ENCODE measurements around the gene HIRIP3.
A peak's percentile ranks its signal among the peaks of the same experiment; 100 is the strongest.
"Not testable (repeated sequence)": the region's sequence is repeated elsewhere in the genome, so short reads cannot be mapped to it uniquely, and the experiment has no call there.

The HIRIP3 gene, protein sequence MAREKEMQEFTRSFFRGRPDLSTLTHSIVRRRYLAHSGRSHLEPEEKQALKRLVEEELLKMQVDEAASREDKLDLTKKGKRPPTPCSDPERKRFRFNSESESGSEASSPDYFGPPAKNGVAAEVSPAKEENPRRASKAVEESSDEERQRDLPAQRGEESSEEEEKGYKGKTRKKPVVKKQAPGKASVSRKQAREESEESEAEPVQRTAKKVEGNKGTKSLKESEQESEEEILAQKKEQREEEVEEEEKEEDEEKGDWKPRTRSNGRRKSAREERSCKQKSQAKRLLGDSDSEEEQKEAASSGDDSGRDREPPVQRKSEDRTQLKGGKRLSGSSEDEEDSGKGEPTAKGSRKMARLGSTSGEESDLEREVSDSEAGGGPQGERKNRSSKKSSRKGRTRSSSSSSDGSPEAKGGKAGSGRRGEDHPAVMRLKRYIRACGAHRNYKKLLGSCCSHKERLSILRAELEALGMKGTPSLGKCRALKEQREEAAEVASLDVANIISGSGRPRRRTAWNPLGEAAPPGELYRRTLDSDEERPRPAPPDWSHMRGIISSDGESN

DNA sequence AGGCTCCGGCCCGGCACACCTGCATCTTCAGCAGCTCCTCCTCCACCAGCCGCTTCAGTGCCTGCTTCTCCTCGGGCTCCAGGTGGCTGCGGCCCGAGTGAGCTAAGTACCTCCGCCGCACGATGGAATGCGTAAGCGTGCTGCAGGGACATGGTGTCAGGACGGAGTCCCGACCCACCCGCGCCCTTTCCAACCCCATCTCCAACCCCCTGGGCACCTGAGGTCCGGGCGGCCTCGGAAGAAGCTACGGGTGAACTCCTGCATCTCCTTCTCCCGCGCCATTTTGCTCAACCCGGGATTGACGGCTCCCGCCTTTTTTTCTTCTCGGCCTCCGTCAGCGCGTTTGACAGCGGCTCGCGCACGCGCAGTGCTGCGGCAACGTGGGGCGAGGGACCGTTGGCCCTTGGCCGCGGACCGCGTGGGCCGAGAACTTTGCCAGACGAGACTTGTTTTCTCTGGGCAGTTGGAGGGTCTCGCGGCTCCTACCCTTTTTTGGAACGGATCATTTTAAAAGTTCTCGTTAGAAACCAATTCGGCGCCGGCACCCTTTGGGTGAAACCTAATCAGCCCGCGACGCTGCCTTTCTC lies at the start of gene HIRIP3:
Gene HIRIP3, minus strand, starts transcription at position 294 of the 587 bp plus-strand sequence. Its CDS starts 12 bp downstream, at position 282.
- peak; percentile 49 for DNase-seq (ENCODE audit: low read depth)

DNA sequence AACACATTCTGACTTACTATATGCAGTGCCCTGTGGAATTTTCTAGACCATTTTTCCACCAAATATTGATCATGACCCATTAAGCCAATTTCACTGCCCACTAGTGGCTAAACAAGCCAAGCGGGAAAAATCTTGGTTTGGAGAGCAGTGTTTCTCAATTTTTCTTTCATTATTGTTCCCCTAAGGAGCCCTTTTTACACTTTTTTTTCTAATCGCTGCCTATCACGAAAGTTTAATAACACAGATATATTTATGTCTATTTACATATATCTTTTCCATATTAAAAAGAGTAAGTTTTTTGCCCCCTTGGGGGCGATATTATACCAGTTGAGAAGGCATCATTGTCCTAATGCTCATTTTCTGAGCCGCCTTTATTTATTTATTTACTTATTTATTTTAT lies 46.4 kb upstream of the HIRIP3 start:
- DNase-seq (ENCODE audit: low read depth), result no peak

DNA sequence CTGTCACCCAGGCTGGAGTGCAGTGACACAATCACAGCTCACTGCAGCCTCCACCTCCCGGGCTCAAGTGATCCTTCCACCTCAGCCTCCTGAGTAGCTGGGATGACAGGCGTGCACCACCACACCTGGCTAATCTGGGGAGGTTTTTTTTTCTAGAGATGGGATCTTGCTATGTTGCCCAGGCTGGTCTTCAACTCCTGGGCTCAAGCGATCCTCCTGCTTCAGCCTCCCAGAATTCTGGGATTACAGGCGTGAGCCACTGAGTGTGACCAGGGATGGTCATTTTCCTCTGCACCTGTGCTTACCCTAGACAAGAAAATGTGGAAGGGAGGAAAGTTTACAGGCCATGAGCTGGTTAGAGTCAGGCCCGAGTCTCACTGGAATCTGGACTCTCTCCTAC lies 45.3 kb upstream of the HIRIP3 start:
- DNase-seq (ENCODE audit: low read depth), result not testable (repeated sequence)

DNA sequence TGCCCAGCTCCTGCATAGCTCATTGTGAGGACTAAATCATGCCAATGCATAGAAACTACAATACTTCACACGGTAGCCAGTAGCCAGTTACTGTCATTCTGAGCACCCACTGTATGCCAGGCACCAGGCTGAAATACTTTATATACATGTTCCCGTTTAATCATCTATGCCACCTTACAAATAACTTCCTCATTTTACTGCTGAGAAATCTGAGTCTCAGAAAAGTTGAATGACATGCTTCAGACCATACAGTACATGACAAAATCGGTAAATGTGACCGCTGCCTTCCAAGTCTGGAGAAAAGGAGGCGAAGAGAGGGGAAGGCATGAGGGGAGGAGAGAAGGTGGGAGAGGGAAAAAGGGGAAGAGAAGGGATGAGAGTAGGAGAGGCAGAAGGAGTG lies 44.8 kb upstream of the HIRIP3 start:
- no peak for DNase-seq (ENCODE audit: low read depth)

DNA sequence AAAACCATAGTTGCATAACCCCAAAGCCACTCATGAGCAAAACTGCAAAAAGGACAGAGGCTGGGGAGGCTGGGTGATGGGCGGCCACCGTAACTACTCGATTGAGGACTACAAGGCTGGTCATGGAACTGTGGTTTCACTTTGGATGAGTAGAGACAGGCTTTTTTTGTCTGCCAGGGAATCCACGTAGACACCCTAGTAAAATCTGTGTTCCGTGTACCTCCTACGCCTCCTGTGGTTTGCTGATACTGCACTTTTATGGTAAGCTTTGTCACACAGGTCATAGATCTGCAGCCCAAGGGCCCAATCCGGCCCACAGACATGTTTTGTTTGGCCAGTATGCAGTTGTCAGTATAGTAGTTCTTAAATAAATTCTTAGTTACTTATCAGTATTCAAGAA lies 37.9 kb upstream of the HIRIP3 start:
- no peak for DNase-seq (ENCODE audit: low read depth)

DNA sequence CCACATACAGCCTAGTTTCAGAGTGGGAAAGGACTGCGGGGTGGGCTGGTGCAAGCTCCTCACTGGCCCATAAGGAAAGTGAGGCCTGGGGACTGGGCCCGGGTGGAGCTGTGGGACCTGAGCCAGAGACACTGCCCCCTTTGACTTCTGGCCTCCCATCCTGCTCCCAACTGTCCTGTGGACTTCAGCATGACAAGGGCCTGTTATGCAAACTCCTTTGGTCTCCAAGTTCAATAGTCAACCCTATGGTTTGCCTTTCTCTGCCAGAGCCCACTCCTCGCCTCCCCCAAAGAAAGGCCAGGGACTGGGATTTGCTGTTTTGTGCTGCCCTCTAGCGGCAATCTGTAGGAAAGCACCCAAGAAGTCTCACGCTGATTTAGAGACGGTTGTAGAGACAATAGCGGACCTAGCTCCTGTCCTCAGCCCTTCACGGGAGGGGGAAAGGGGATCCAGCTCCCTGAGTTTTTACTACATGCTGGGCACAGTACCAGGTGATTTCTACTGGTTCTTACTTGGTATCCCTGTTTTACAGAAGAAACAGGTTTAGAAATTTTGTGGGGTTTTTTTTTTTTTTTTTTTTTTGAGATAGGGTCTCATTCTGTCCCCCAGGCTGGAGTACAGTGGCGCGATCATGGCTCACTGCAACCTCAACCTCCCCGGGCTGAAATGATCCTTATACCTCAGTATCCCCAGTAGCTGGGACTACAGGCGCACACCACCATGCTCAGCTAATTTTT lies 36.8 kb upstream of the HIRIP3 start:
- DNase-seq (ENCODE audit: low read depth), result no peak

DNA sequence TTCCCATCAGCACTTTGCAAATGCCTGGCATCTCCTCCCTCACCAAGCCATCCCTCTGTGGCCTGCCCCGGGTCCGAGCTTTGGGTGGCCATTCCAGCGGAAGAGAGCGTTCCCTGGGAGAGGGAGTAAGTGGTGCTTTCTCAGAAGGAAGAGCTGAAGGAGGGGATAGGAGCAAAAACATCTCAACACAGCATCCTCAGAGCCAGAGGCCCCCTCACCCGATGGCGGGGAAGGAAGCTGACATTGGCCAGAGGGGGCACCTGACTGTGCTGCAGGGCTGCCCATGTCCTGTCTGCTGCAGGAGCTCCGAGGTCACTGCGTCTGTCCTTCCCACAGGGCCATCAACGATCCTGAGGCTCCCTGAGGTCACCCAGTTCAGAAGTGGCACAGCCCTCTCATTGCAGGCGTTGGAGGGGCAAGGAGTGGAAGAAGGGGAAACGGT lies 36.1 kb upstream of the HIRIP3 start:
- no peak for DNase-seq (ENCODE audit: low read depth)

DNA sequence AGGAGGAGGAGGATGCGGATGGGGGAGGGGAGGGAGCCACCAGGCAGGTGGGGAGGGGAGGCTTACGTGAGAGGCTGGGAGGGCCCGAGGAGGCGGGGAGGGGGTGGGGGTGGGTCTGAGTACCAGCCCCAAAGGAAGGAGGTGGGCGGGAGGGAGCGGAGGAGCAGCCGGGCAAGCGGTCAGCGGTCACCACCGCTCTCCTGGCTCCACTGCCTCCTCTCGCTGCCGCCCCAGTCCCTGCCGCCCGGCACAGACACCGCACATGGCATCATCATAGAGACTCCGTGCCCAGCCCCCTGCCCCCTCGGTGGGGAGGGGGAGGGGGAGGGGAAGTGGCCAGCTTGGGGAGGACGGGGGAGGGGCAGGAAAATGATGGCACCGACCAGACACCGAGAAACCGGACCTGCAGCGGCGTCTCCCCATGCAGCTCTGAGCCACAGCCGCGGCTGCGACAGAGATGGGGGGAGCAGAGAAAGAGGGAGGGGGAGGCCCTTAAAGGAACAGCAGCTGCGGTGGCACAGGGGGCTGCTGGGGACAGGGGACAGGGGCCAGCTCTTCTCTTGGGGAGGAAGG lies 35.5 kb upstream of the HIRIP3 start, which contains the start of gene TLCD3B:
Gene TLCD3B, minus strand, starts transcription at position 431 of the 573 bp plus-strand sequence. CDS start 744 bp downstream, outside the sequence.
- DNase-seq (ENCODE audit: low read depth), result no peak

DNA sequence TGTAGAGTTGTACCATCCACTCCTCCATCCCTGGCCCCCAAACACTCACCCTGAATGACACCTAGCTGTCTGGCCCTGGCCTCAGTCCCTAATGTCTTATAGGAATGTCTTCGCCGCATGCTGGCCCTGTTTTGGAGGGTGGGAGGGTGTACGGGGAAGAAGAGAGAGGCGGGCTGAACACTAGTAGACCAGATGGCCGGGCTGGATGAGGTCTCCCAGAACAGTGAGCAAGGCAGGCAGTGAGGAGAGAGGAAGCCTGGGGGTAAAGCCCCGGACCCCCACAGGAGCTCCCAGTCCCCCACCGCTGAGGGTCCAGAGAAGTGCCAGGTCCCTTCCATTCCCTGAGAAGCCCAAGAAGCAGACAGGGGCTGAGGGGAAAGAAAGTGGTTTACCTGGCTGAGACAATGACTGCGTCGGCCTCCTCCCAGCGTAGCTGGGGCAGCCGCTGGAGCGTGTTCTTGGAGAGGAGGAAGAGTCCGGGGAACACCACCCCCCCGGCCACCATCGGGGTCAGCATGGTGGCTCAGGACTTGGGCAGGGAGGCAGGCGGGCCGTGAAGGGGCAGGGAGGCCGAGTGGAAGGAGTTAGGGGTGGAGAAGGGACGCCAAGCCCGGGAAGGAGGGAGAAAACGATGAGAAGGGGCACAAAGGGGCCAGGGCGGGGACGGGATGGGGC lies 34.7 kb upstream of the HIRIP3 start:
- DNase-seq (ENCODE audit: low read depth), result no peak

DNA sequence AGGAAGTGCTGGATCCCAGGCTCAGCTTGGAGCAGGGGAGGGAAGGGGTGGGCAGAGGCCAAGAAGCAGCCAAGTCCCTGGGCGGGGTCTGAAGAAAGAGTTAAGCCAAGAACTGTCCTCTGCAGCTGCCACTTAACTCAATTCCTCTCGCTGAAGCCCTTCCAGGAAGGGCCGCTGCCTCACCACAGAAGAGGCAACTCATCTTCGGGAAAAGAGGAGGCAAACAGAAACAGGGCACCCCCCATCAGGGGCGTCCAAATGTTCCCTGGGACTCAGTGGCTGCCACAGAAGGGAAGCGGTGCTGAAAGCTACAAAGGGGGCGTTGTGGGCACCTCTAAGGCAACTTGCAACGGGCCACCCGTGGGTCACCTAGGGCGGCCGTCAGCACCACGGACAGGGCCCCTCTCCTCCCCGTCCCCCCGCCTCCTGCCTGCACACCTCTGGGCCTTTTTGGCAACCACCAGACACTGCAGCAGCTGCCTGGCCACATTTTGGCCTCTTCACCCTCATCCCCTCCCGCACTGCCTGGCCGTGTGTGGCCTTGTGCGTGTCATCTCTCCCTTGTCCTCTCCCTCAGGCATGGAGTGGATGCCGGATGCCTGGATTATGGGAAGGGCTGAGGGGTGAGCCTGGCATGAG lies 33.1 kb upstream of the HIRIP3 start:
- no peak for DNase-seq (ENCODE audit: low read depth)

DNA sequence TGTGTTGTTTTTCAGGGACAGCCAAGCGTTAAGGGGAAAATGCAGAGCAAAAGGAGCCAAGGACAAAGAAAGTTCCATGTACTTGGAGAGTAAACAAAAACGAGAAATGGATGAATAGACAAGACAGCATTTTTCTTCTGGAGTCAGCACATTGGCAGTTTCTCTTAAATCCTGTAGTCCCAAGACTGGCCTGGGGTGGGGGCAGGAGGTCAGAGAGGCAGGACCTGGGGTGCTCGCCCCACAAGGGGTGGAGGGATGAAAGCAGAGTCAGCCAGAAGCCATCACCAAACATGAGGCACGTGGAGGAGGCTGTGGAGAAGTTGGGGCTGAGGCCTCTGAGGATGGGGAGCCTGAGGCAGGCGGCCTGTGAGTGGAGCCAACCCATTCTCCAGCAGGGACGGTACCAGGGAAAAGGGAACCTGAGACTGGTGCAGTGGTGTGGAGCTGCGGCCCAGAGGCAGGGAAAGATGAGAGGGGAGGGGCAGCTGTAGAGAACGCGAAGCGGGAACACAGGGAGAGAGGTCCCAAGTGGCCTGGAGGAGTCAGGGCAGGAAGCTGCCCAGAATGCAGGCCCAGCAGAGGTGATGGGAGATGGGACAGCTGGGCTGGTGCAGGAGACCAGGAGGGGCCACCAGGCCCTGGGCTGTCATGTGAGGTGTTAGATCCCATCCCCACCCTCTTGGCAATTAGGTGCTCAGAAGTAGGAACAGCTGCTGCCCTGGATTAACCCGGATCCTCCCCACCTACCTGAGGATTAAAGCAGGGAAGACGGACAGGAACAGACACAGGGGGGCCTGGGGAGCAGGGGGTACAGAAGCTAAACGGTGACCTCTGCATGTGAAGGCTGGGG lies 32.4 kb upstream of the HIRIP3 start:
- DNase-seq (ENCODE audit: low read depth), result no peak

DNA sequence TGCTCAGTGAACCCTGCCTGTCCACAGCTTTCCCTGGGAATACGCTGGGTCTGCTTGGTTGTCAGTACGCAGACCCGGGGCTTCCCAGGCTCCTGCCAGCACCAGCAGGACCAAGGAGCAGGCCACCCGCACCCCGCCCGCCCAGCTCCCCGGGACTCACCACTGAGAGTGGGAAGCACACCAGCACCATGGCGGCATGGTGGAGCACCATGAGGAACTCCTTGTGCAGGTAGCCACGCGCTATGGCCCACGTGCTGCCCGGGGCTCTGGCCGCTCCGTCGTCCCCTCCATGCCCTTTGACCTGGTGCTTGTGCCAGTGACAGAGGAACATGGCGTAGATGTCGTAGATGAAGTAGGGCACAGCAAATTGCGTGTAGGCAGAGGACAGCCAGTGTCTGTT lies 31.0 kb upstream of the HIRIP3 start:
- DNase-seq (ENCODE audit: low read depth), result no peak

DNA sequence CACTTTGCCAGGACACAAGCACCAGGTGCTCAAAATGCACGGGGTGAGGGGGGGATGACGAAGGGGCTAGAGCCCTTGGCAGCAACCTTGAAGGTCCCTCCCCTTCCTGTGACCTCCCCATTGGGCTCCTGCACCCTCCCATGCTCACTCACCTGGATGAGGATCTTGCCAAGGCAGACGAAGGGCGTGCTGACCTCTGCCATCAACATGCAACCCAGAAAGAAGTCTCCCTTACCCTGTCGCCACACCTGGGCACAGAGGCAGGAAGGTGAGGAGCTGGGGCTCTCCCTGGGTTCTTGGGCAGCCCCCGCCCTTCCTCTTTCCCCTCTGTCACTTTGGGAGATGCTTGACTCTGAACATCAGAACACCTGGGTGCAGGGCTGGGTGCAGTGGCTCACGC lies 30.2 kb upstream of the HIRIP3 start:
- DNase-seq (ENCODE audit: low read depth), result no peak

DNA sequence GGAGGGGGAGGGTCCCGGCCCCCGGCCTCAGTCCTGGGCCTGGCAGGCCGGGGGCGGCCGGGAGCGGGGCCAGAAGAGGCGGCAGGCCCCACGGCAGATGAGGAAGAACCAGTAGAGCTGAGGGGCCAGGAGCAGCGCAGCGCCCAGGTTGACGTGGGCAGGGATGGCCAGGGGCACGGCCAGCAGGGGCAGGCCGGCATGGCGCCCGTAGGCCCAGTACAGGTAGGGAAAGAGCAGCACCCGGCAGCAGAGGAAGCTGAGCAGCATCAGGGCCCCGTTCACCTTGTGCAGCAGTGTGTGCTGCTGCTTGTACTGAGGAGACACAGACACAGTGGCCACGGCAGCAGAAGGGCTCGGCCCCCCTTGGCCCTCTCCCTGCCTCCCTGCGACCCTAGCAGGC lies 29.7 kb upstream of the HIRIP3 start:
- no peak for DNase-seq (ENCODE audit: low read depth)

DNA sequence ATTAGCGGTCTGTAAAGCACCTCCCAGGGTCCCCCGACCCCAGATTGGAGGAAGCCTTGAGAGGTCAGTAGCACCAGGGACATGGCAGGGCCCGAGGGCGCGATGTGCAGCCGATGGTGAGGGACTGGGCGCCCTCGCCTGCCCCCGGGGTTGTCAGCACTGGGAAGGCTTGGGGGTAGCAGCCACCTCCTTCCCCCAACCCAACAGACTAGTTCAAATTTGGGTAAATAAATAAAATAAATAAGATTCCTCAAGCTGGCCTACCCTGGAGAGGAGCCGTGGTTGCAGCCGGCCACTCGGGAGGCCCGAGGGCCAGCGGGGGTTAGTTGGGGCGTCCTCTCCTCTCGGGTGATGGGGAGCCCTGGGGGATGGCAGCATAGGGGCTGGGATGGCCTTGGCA lies 29.0 kb upstream of the HIRIP3 start:
- no peak for DNase-seq (ENCODE audit: low read depth)

DNA sequence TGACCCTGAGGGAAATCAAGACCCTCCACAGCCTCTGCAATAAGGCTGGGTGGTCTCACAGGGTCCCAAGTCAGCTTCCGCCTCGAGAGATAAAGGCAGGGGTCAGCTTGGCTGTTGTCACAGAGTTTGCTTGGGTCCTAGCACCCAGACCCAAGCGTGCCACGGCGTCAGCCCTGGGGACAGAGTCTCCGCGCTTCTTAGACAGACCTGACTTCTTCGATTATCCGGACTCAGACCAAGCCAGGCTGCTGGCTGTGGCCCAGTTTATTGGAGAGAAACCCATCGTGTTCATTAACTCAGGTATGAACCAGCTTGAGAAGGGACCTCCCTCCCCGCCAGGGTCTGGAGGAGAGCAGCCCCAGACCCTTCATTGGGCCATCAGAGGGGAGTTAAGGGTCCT lies 28.2 kb upstream of the HIRIP3 start:
- no peak for DNase-seq (ENCODE audit: low read depth)

DNA sequence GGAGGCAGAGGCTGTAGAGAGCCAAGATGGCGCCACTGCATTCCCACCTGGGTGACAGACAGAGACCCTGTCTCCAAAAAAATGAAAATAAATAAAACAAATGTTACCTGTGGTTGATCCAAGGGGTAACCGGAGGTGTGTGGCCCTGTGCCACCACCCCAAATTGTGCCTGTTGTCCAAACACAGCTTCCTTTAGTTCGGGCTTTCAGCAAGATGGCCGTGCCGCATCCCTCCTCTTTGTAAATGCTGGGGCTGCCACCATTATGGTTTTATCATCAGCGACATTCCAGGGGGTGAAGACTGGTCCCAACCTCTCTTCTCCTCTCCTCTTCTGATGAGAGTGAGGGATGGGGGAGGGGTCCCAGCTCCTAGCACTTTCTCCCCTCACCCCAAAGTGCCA lies 27.5 kb upstream of the HIRIP3 start, which contains the start of gene C16orf92:
Gene C16orf92, plus strand, starts transcription at position 312 of the 400 bp plus-strand sequence. CDS start 143 bp downstream, outside the sequence.
- DNase-seq (ENCODE audit: low read depth), result no peak

DNA sequence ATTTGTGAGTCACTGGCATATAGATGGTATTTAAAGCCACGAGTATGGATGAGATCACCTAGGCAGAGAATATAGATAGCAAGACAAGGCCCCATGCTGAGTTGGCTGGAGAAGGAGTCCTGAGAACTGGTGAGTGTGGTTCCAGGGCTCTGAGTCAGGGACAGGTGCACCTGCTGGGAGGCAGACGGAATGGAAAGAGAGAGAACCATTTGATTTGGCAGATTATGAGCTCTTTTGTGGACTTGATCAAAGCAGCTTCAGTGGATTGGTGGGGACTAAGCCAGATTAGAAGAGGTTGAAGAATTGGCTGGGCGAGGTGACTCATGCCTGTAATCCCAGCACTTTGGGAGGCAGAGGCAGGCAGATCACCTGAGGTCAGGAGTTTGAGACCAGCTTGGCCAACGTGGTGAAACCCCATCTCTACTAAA lies 23.3 kb upstream of the HIRIP3 start:
- no peak for DNase-seq (ENCODE audit: low read depth)

DNA sequence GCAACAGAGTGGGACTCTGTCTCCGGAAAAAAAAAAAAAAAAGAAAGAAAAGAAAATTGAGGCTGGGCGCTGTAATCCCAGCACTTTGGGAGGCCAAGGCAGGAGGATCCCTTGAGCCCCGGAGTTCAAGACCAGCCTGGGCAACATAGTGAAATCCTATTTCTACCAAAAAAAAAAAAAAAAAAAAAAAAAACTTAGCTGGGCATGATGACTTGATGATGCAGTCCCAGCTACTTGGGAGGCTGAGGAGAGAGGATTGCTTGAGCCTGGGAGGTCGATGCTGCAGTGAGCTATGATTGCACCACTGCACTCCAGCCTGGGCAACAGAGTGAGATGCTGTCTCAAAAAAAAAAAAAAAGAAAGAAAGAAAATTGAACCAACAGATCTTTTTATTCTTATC lies 22.5 kb upstream of the HIRIP3 start:
- not testable (repeated sequence) for DNase-seq (ENCODE audit: low read depth)

DNA sequence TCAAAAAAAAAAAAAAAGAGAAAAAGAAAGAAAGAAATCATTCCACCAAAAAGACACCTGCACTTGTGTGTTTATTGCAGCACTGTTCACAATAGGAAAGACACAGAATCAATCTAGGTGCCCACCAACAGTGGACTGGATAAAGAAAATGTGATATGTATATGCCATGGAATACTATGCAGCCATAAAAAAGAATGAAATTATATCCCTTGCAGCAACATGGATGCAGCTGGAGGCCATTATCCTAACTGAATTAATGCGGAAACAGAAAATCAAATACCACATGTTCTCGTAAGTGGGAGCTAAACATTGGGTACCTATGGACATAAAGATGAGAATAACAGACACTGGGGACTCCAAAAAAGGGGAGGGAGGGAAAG lies 21.9 kb upstream of the HIRIP3 start:
- no peak for DNase-seq (ENCODE audit: low read depth)

Data from HS-5 (cell line).